Astrocyte of the cerebellum (primary cell): Measurements from ENCODE around the gene TTC1.

Source experiments
- DNase-seq: peaks from one replicate; pipeline ENCODE4 v3.0.0-alpha.2; 2011; ENCODE audit warnings: low read depth
- H3K4me3 ChIP-seq: 2 replicates; pipeline ENCODE4 v1.5.1; 2011; ENCODE audit warnings: mild to moderate bottlenecking, low read depth, low read length, moderate library complexity
- in situ Hi-C: cut with HindIII; loops from 2 replicates; pipeline ENCODE4 v1.10.0; 2017; ENCODE audit warnings: low sequenced_read_pairs
- TF ChIP-seq, protein P1 (sequence below): IDR thresholded peaks from 2 replicates; pipeline ENCODE4 v1.5.1; 2012; ENCODE audit warnings: low read length, low read depth, moderate library complexity, mild to moderate bottlenecking; ENCODE audit errors: missing control alignments

Gene TTC1

DNA sequence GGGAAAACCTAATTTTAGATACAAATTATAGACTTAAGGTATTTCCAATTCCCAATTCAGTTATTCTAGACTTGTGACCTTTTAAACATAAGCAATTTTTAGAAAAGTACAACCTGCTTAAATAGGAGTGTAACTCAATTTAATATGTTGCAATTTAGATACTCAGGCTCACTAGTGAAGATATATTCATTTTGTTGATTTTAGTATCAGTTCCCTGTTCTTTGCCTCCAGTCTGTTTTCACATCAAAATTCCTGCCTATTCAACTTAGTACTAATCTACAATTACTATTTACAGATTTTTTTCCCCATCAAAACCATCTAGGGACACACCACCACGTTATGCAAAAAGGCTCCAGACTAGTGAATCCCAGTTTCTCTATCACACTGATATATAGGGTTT lies 79.9 kb downstream of the TTC1 start:
- TF ChIP-seq, protein P1, sequence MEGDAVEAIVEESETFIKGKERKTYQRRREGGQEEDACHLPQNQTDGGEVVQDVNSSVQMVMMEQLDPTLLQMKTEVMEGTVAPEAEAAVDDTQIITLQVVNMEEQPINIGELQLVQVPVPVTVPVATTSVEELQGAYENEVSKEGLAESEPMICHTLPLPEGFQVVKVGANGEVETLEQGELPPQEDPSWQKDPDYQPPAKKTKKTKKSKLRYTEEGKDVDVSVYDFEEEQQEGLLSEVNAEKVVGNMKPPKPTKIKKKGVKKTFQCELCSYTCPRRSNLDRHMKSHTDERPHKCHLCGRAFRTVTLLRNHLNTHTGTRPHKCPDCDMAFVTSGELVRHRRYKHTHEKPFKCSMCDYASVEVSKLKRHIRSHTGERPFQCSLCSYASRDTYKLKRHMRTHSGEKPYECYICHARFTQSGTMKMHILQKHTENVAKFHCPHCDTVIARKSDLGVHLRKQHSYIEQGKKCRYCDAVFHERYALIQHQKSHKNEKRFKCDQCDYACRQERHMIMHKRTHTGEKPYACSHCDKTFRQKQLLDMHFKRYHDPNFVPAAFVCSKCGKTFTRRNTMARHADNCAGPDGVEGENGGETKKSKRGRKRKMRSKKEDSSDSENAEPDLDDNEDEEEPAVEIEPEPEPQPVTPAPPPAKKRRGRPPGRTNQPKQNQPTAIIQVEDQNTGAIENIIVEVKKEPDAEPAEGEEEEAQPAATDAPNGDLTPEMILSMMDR = no peak
- no peak for DNase-seq
- in situ Hi-C loops = no loop called here
- H3K4me3 ChIP-seq = no peak overlapping the region

GRCh38 chr5:160089531-160089930 lies 80.6 kb downstream of the TTC1 start:
- TF ChIP-seq, protein P1 = no peak
- DNase-seq = no peak
- no peak overlapping the region for H3K4me3 ChIP-seq
- in situ Hi-C loops = no loop called here

- DNase-seq = no peak
- no peak overlapping the region for H3K4me3 ChIP-seq
- in situ Hi-C loops = no loop called here
- TF ChIP-seq, protein P1 = no peak
These were observed 81.1 kb downstream of the TTC1 start for GRCh38 chr5:160090059-160090458.

- in situ Hi-C loops = no loop called here
- no peak overlapping the region for H3K4me3 ChIP-seq
- no peak for DNase-seq
- TF ChIP-seq, protein P1 = no peak
These were observed 83.6 kb downstream of the TTC1 start for GRCh38 chr5:160092514-160092913.

GRCh38 chr5:160092960-160093707 lies 84.2 kb downstream of the TTC1 start:
- in situ Hi-C loops = no loop called here
- H3K4me3 ChIP-seq = no peak overlapping the region
- DNase-seq = no peak
- TF ChIP-seq, protein P1 = no peak

- in situ Hi-C loops = no loop called here
These were observed 87.2 kb downstream of the TTC1 start for GRCh38 chr5:160096178-160096577.

More at GRCh38 chr5:160096178-160096577, 87.2 kb downstream of the TTC1 start:
- H3K4me3 ChIP-seq = no peak overlapping the region
- DNase-seq = no peak
- TF ChIP-seq, protein P1 = no peak
